Endothelial cell of umbilical vein (primary cell): Measurements from ENCODE around the gene RPL31. TPM values are rescaled to one million over a fixed set of nuclear protein-coding genes. Genes with fewer than 3 reads are reported as not detected.

Experiments used
- BruUV-seq: library from RNA; stranded (reverse); fragments of 400-500 nt; replicated peaks from 2 replicates; lab custom pipeline; 2021; lab: Mats Ljungman, UMichigan
- CTCF ChIA-PET: fragments of 300-600, 350-600 bp; sonication (Branson Sonifier 250); formaldehyde crosslinking; loops from one replicate; lab custom pipeline; 2021; ENCODE audit warnings: antibody characterized with exemption, inconsistent platforms; lab: Charles Lee
- POLR2A ChIA-PET: fragments of 300-600, 350-600 bp; sonication (Branson Sonifier 250); formaldehyde crosslinking; loops from one replicate; lab custom pipeline; 2021; ENCODE audit warnings: antibody characterized with exemption, inconsistent platforms; lab: Charles Lee
- DNase-seq: peaks from one replicate; pipeline ENCODE4 v3.0.0-alpha.2; 2011; ENCODE audit warnings: low read depth, low spot score
- FAIRE-seq: peaks from 2 replicates; lab custom pipeline; 2011; peaks lifted over from hg19 to GRCh38; lab: Jason Lieb, UNC
- H2AFZ ChIP-seq: 2 replicates; pipeline ENCODE4 v1.6.0; 2012; ENCODE audit warnings: low read depth, low read length, control low read depth, inconsistent platforms
- H3K27ac ChIP-seq: 2 replicates; pipeline ENCODE4 v1.5.1; 2011; ENCODE audit warnings: low read depth, mild to moderate bottlenecking, control low read depth, low read length, moderate library complexity; ENCODE audit not compliant: insufficient read depth
- H3K27me3 ChIP-seq, 2 experiments: 2 replicates each; pipeline versions ENCODE4 v1.6.0 to v1.6.1; 2011; ENCODE audit warnings: low read length in 2 of 2, mixed read lengths in 1 of 2; ENCODE audit not compliant: control insufficient read depth in 2 of 2, insufficient read depth in 2 of 2
- H3K36me3 ChIP-seq, 2 experiments: 2 replicates in 1 of 2; 3 replicates in 1 of 2; pipeline ENCODE4 v1.5.1; 2011; ENCODE audit warnings: low read length in 2 of 2, mild to moderate bottlenecking in 1 of 2, moderate library complexity in 1 of 2; ENCODE audit not compliant: control insufficient read depth in 2 of 2, insufficient read depth in 2 of 2; ENCODE audit errors: extremely low read depth in 1 of 2
- H3K4me1 ChIP-seq: 3 replicates; pipeline ENCODE4 v1.5.1; 2011; ENCODE audit warnings: mild to moderate bottlenecking, low read length; ENCODE audit not compliant: control insufficient read depth, insufficient read depth; ENCODE audit errors: extremely low read depth
- H3K4me2 ChIP-seq: 2 replicates; pipeline ENCODE4 v1.6.1; 2011; ENCODE audit warnings: low read length, control low read depth, mixed read lengths; ENCODE audit not compliant: insufficient read depth
- H3K4me3 ChIP-seq, 3 experiments: fragments of 200-600 bp in 1 of 3; sonication (generic), shearing (Covaris generic) in 1 of 3; replicated peaks in 1 of 3; 2 replicates each; pipeline ENCODE4 v1.5.1; 2011 to 2016; ENCODE audit warnings: control low read depth in 3 of 3, low read length in 3 of 3, mild to moderate bottlenecking in 2 of 3, inconsistent platforms in 1 of 3, low read depth in 1 of 3, moderate library complexity in 1 of 3; ENCODE audit not compliant: insufficient read depth in 1 of 3
- H3K79me2 ChIP-seq: 2 replicates; pipeline ENCODE4 v1.6.0; 2012; ENCODE audit warnings: low read length, inconsistent platforms; ENCODE audit not compliant: control insufficient read depth, insufficient read depth
- H3K9ac ChIP-seq: replicated peaks from 2 replicates; pipeline ENCODE3; 2011; ENCODE audit warnings: low read length, control low read depth; ENCODE audit not compliant: insufficient read depth; ENCODE audit errors: extremely low read depth
- H3K9me1 ChIP-seq: replicated peaks from 3 replicates; pipeline ENCODE4 v1.6.0; 2011; ENCODE audit warnings: mild to moderate bottlenecking, low read length; ENCODE audit not compliant: control insufficient read depth, insufficient read depth; ENCODE audit errors: extremely low read depth
- H3K9me3 ChIP-seq: replicated peaks from 2 replicates; pipeline ENCODE4 v1.5.1; 2012; ENCODE audit warnings: low read length, inconsistent platforms; ENCODE audit not compliant: control insufficient read depth, insufficient read depth
- H4K20me1 ChIP-seq: replicated peaks from 2 replicates; pipeline ENCODE3; 2011; ENCODE audit warnings: mild to moderate bottlenecking, low read length; ENCODE audit not compliant: control insufficient read depth, insufficient read depth; ENCODE audit errors: extremely low read depth
- CTCF ChIP-seq, 2 donors: IDR thresholded peaks; 1 replicate in 1 of 2; 2 replicates in 1 of 2; pipeline ENCODE4 v1.5.1; 2011; ENCODE audit warnings: low read length in 2 of 2, mild to moderate bottlenecking in 2 of 2, moderate library complexity in 2 of 2, control low read depth in 1 of 2, inconsistent platforms in 1 of 2, low read depth in 1 of 2; ENCODE audit not compliant: insufficient read depth in 1 of 2; ENCODE audit errors: extremely low read depth in 1 of 2
- EZH2 ChIP-seq: IDR thresholded peaks from 2 replicates; pipeline ENCODE4 v1.6.1; 2012; ENCODE audit warnings: borderline replicate concordance, low read depth, mild to moderate bottlenecking, moderate library complexity, low read length, inconsistent platforms; ENCODE audit not compliant: severe bottlenecking
- FOS ChIP-seq: IDR thresholded peaks from 2 replicates; pipeline ENCODE4 v1.6.1; 2011; ENCODE audit warnings: mild to moderate bottlenecking, low read length, moderate library complexity, borderline replicate concordance; ENCODE audit not compliant: insufficient read depth
- GATA2 ChIP-seq: IDR thresholded peaks from 2 replicates; pipeline ENCODE4 v1.7.0; 2011; ENCODE audit warnings: low read depth, mild to moderate bottlenecking, moderate library complexity, mixed read lengths, low read length; ENCODE audit not compliant: insufficient read length, insufficient read depth
- JUN ChIP-seq: IDR thresholded peaks from 2 replicates; pipeline ENCODE4 v1.6.1; 2011; ENCODE audit warnings: borderline replicate concordance, low read depth; ENCODE audit not compliant: insufficient read length, insufficient read depth
- MAX ChIP-seq: IDR thresholded peaks from 2 replicates; pipeline ENCODE4 v1.6.1; 2011; ENCODE audit not compliant: insufficient read depth, insufficient read length
- MYC ChIP-seq: IDR thresholded peaks from one replicate; pipeline ENCODE4 v1.6.1; 2011; ENCODE audit warnings: mild to moderate bottlenecking, low read depth, low read length
- POLR2A ChIP-seq: IDR thresholded peaks from 2 replicates; pipeline ENCODE4 v1.6.1; 2012; ENCODE audit warnings: low read depth, mild to moderate bottlenecking, control low read depth, low read length
- POLR2AphosphoS5 ChIP-seq: IDR thresholded peaks from 2 replicates; pipeline ENCODE4 v1.6.1; 2012; ENCODE audit warnings: low read depth, mild to moderate bottlenecking, control low read depth, low read length, moderate library complexity; ENCODE audit not compliant: insufficient read depth
- dilution Hi-C: fragments of 300-500 bp; cut with MboI; formaldehyde crosslinking; loops from one replicate; pipeline ENCODE4 v1.15.0; 2019; ENCODE audit warnings: low sequenced_read_pairs; ENCODE audit not compliant: extremely low pct_ligation_motif_present
- intact Hi-C: fragments of 100-400 bp; cut with micrococcal nuclease; formaldehyde crosslinking; loops from one replicate; pipeline ENCODE4 v1.10.0; 2022
- polyA plus RNA-seq, 4 experiments: library from polyadenylated mRNA; depleted of rRNA in 3 of 4; stranded (reverse) in 3 of 4; unstranded in 1 of 4; fragments of >200 nt; gene quantifications; 2 replicates each; pipeline versions ENCODE4 v1.2.1 to v1.2.3, GENCODE V29; 2011 to 2012; ENCODE audit warnings: missing spikeins in 1 of 4
- total RNA-seq: library from RNA; stranded (reverse); gene quantifications from 2 replicates; pipeline ENCODE4 v1.2.3, GENCODE V29; 2021

The RPL31 gene
- total and polyA plus RNA-seq, 2 donors (not counting 3 experiments of a cell fraction or from before 2014, with no cell fraction given), result 1,137 to 1,355 TPM

DNA sequence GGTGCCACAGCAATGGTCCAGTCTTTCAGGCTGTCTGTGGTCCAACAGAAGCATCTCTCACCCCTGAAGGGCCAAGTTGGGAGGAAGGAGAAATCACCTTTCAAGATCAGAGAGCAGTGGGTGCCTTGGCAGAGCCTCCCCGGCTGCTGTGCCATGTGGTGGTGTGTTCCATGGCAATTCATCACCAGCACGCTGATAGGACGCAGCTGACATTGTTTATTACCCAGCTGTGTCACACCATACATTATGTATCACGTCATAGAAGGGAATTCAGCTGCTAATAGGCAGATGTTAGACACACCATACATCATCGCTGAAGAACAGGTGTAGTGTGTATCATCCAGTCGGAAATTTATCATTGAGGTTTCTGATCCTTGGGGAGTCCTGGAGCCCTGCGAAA lies 29.6 kb upstream of the RPL31 start:
- Histone ChIP-seq H3K36me3 (peaks cover 6 to 44% of the 10 kb centered on the region in 2 experiments), H3K9me1 (no peaks in the 10 kb centered on the region), H3K27ac (no peak overlapping the region), H4K20me1 (no peaks in the 10 kb centered on the region), H3K4me3 (no peak overlapping the region), H2AFZ (no peak overlapping the region), H3K4me2 (no peak overlapping the region), H3K9me3 (no peaks in the 10 kb centered on the region), H3K4me1 (no peaks in the 10 kb centered on the region), H3K27me3 (no peaks in the 10 kb centered on the region), H3K9ac (no peak overlapping the region), H3K79me2 (no peaks in the 10 kb centered on the region)
- dilution Hi-C loops (no loop called here), intact Hi-C loops (no loop called here)
- no TSS peak for BruUV-seq
- TF ChIP-seq POLR2A, result no peak
- no peak for TF ChIP-seq POLR2AphosphoS5
- TF ChIP-seq MAX, result no peak
- TF ChIP-seq GATA2, result no peak
- TF ChIP-seq EZH2, result no peak
- TF ChIP-seq CTCF (IDR thresholded peaks at IDR 0.05; ENCODE audit: extremely low read depth in 1 of 2, insufficient read depth in 1 of 2, low read depth in 1 of 2, low read length in 2 of 2), result no peak
- TF ChIP-seq FOS, result no peak
- TF ChIP-seq MYC, result no peak
- no peak for TF ChIP-seq JUN
- no peak for DNase-seq
- ChIA-PET CTCF (no interaction called here), POLR2A (no interaction called here)
- FAIRE-seq, result no peak
